Activated CD8-positive, alpha-beta T cell treated with anti-CD3 and anti-CD28 coated beads for 36 hours (primary cell): ENCODE results near the gene CCL22. TPM values are rescaled to one million over a fixed set of nuclear protein-coding genes. Genes with fewer than 3 reads are reported as not detected.

Experiments used
- ATAC-seq: fragments of 200-7000 bp; cut with Tn5 transposase; one replicate; pipeline ENCODE4 v1.10.0; 2021; ENCODE audit warnings: mild to moderate bottlenecking, moderate library complexity
- CTCF ChIA-PET: fragments of 350-600 bp; sonication (Branson Sonifier 250); formaldehyde crosslinking; loops from one replicate; lab custom pipeline; 2021; ENCODE audit warnings: antibody characterized with exemption; lab: Charles Lee
- POLR2A ChIA-PET: fragments of 350-600 bp; sonication (Branson Sonifier 250); formaldehyde crosslinking; loops from one replicate; lab custom pipeline; 2021; ENCODE audit warnings: antibody characterized with exemption; lab: Charles Lee
- DNase-seq: peaks from one replicate; pipeline ENCODE4 v3.0.0-alpha.2; 2020
- H3K27ac Mint-ChIP-seq: one replicate; pipeline ENCODE4 v1.8.0; 2021; ENCODE audit warnings: mild to moderate bottlenecking, mixed read lengths
- H3K27me3 Mint-ChIP-seq: one replicate; pipeline ENCODE4 v1.8.0; 2021; ENCODE audit warnings: mixed read lengths
- H3K36me3 Mint-ChIP-seq: one replicate; pipeline ENCODE4 v1.8.0; 2021; ENCODE audit warnings: low read depth, mixed read lengths
- H3K4me1 Mint-ChIP-seq: one replicate; pipeline ENCODE4 v1.8.0; 2021; ENCODE audit warnings: low read depth, mixed read lengths
- H3K4me3 Mint-ChIP-seq: one replicate; pipeline ENCODE4 v1.8.0; 2021; ENCODE audit warnings: mild to moderate bottlenecking, moderate library complexity, mixed read lengths
- H3K9me3 Mint-ChIP-seq: one replicate; pipeline ENCODE4 v1.8.0; 2021; ENCODE audit warnings: mixed read lengths
- CTCF ChIP-seq: fragments of 200-600 bp; IDR thresholded peaks from one replicate; pipeline ENCODE4 v1.8.0; 2022; ENCODE audit warnings: antibody characterized with exemption, mild to moderate bottlenecking
- intact Hi-C: fragments of 100-400 bp; cut with micrococcal nuclease; formaldehyde crosslinking; loops from one replicate; pipeline ENCODE4 v1.10.0; 2022
- total RNA-seq, 2 experiments: library from RNA; stranded (reverse); gene quantifications; one replicate each; pipeline ENCODE4 v1.2.3, GENCODE V29; 2021

CCL22 gene
- total RNA-seq, 2 experiments from 2014 or later: 7.1 to 7.4 TPM

GRCh38 chr16:57381791-57382534, 23.4 kb downstream of the CCL22 start:
- no peaks in the 10 kb centered on the region for H3K9me3 Mint-ChIP-seq
- H3K27me3 Mint-ChIP-seq: no peaks in the 10 kb centered on the region
- CTCF ChIA-PET: interaction anchor here (1.3 kb wide), 1 partner anchor 35 kb away, joined by 3 read pairs; no protein-coding TSS in a partner anchor
- intact Hi-C loops: no loop called here
- peaks cover 24% of the 10 kb centered on the region for H3K4me1 Mint-ChIP-seq
- DNase-seq (no peak), ATAC-seq (no peak)
- POLR2A ChIA-PET: no interaction called here
- H3K4me3 Mint-ChIP-seq: no peak overlapping the region
- H3K36me3 Mint-ChIP-seq: no peaks in the 10 kb centered on the region
- TF ChIP-seq CTCF: no peak
- no peak overlapping the region for H3K27ac Mint-ChIP-seq

- no peak for TF ChIP-seq CTCF
- Mint-ChIP-seq H3K9me3 (no peaks in the 10 kb centered on the region), H3K27ac (no peak overlapping the region), H3K4me1 (peaks cover 16% of the 10 kb centered on the region), H3K36me3 (no peaks in the 10 kb centered on the region), H3K4me3 (no peak overlapping the region), H3K27me3 (no peaks in the 10 kb centered on the region)
- intact Hi-C loops: no loop called here
- no peak for ATAC-seq
- DNase-seq: no peak
- CTCF ChIA-PET: interaction anchor here (1.0 kb wide), 1 partner anchor 107 kb away, joined by 3 read pairs; no protein-coding TSS in a partner anchor
- POLR2A ChIA-PET: no interaction called here
Measured at GRCh38 chr16:57382535-57383275, 24.1 kb downstream of the CCL22 start.

- ATAC-seq (no peak), DNase-seq (no peak)
- Mint-ChIP-seq H3K27me3 (no peaks in the 10 kb centered on the region), H3K9me3 (no peaks in the 10 kb centered on the region), H3K4me3 (no peak overlapping the region), H3K27ac (no peak overlapping the region), H3K36me3 (no peaks in the 10 kb centered on the region), H3K4me1 (peaks cover 18% of the 10 kb centered on the region)
- ChIA-PET CTCF (interaction anchor here (1.0 kb wide), 1 partner anchor 106 kb away, joined by 3 read pairs; no protein-coding TSS in a partner anchor), POLR2A (no interaction called here)
- TF ChIP-seq CTCF: no peak
- intact Hi-C loops: no loop called here
Measured at GRCh38 chr16:57383276-57384247, 25.0 kb downstream of the CCL22 start.

- H3K36me3 Mint-ChIP-seq: no peaks in the 10 kb centered on the region
- ATAC-seq (no peak), DNase-seq (no peak)
- H3K4me3 Mint-ChIP-seq: no peak overlapping the region
- H3K27me3 Mint-ChIP-seq: no peaks in the 10 kb centered on the region
- intact Hi-C loops: no loop called here
- H3K9me3 Mint-ChIP-seq: no peaks in the 10 kb centered on the region
- H3K4me1 Mint-ChIP-seq: peaks cover 20% of the 10 kb centered on the region
- no peak overlapping the region for H3K27ac Mint-ChIP-seq
- ChIA-PET CTCF (interaction anchor here (0.9 to 1.2 kb wide), 2 partner anchors 34 to 84 kb away, joined by 3 to 4 read pairs; no protein-coding TSS in a partner anchor), POLR2A (no interaction called here)
- TF ChIP-seq CTCF: no peak
Measured at GRCh38 chr16:57384248-57385070, 25.9 kb downstream of the CCL22 start.
